Measurements from ENCODE around the gene ABCC11.

- no peak for TF ChIP-seq CTCF (IDR thresholded peaks at IDR 0.05)
- TF ChIP-seq POLR2A (IDR thresholded peaks at IDR 0.05): no peak
Measured at GRCh38 chr16:48279199-48279598, 31.9 kb upstream of the ABCC11 start.

Measured in Peyer's patch (tissue), 4 donors.